Left lung (tissue), 10 donors: Measurements from ENCODE around the gene DCTD. TPM values are rescaled to one million over a fixed set of nuclear protein-coding genes. Genes with fewer than 3 reads are reported as not detected.
A peak's percentile ranks its signal among the peaks of the same experiment; 100 is the strongest.

Experiments
- ATAC-seq: fragments of 200-7000 bp; cut with Tn5 transposase; one replicate; pipeline ENCODE4 v1.9.1; 2020; ENCODE audit warnings: moderate library complexity
- DNase-seq, 4 donors: peaks; one replicate each; pipeline ENCODE4 v3.0.0-alpha.2; 2013 to 2020
- H3K27ac ChIP-seq, 2 donors: fragments of 200-600 bp; sonication (generic) in 1 of 2; one replicate each; pipeline versions ENCODE4 v1.5.0 to v1.8.0; 2020 to 2021
- H3K27me3 ChIP-seq, 2 donors: fragments of 200-600 bp; sonication (generic) in 1 of 2; one replicate each; pipeline versions ENCODE4 v1.5.0 to v1.8.0; 2020 to 2021
- H3K36me3 ChIP-seq, 2 donors: fragments of 200-600 bp; sonication (generic) in 1 of 2; one replicate each; pipeline versions ENCODE4 v1.5.0 to v1.8.0; 2020 to 2021
- H3K4me1 ChIP-seq, 2 donors: fragments of 200-600 bp; one replicate each; pipeline ENCODE4 v1.8.0; 2021
- H3K4me3 ChIP-seq, 2 donors: fragments of 200-600 bp; sonication (generic) in 1 of 2; one replicate each; pipeline versions ENCODE4 v1.5.0 to v1.8.0; 2020 to 2021; ENCODE audit warnings: mild to moderate bottlenecking in 1 of 2
- H3K9me3 ChIP-seq, 2 donors: fragments of 200-600 bp; sonication (generic) in 1 of 2; one replicate each; pipeline versions ENCODE4 v1.5.0 to v1.8.0; 2020 to 2021
- CTCF ChIP-seq, 2 donors: fragments of 200-600 bp; sonication (generic) in 1 of 2; IDR thresholded peaks; one replicate each; pipeline versions ENCODE4 v1.5.0 to v1.8.0; 2021; ENCODE audit warnings: antibody characterized with exemption in 2 of 2
- intact Hi-C, 2 donors: fragments of 100-400 bp; cut with DNase I; formaldehyde crosslinking; loops; one replicate each; pipeline versions ENCODE4 v1.11.2 to v1.14.2; 2022
- polyA plus RNA-seq, 6 donors: library from polyadenylated mRNA; unstranded; fragments of 120-200 nt; gene quantifications; one replicate each; pipeline ENCODE4 v1.2.1, GENCODE V29; 2013; ENCODE audit not compliant: insufficient read length in 6 of 6
- total RNA-seq, 2 donors: library from RNA; stranded (reverse); fragmentation: NEBNext Ultra II Directional; extraction: Animal tissue kit (Norgen Biotek cat#: 25700); gene quantifications; one replicate each; pipeline ENCODE4 v1.2.1, GENCODE V29; 2021
- donor health status: DM: no; HTN: yes; CAD: no.
- donor health status: DM: no; HTN: no; CAD: no.

The DCTD gene
- total and polyA plus RNA-seq, 8 donors: 83.4 to 116 (median 105) TPM

- no peaks in the 10 kb centered on the region for H3K4me1 ChIP-seq
- peaks cover 0 to 85% of the 10 kb centered on the region in 2 donors for H3K36me3 ChIP-seq
- TF ChIP-seq CTCF (IDR thresholded peaks at IDR 0.05): no peak
- no peak overlapping the region for H3K4me3 ChIP-seq
- H3K27me3 ChIP-seq: no peaks in the 10 kb centered on the region
- H3K9me3 ChIP-seq: no peaks in the 10 kb centered on the region
- no peak overlapping the region for H3K27ac ChIP-seq
- ATAC-seq: no peak
- intact Hi-C loops: no loop called here
- DNase-seq: no peak
Observed at GRCh38 chr4:182893047-182893446, 24.1 kb downstream of the DCTD start.

GRCh38 chr4:182890202-182890601, 27.0 kb downstream of the DCTD start:
- Histone ChIP-seq H3K27me3 (no peaks in the 10 kb centered on the region), H3K4me3 (no peak overlapping the region), H3K27ac (no peak overlapping the region), H3K9me3 (peaks cover 0 to 2% of the 10 kb centered on the region in 2 donors), H3K4me1 (no peaks in the 10 kb centered on the region), H3K36me3 (peaks cover 0 to 93% of the 10 kb centered on the region in 2 donors)
- intact Hi-C loops: no loop called here
- DNase-seq: no peak
- no peak for ATAC-seq
- no peak for TF ChIP-seq CTCF (IDR thresholded peaks at IDR 0.05)

GRCh38 chr4:182888891-182889290, 28.3 kb downstream of the DCTD start:
- peaks cover 0 to 90% of the 10 kb centered on the region in 2 donors for H3K36me3 ChIP-seq
- no peak overlapping the region for H3K4me3 ChIP-seq
- no peak overlapping the region for H3K27ac ChIP-seq
- H3K4me1 ChIP-seq: no peaks in the 10 kb centered on the region
- H3K9me3 ChIP-seq: peaks cover 0 to 9% of the 10 kb centered on the region in 2 donors
- no peak for DNase-seq
- ATAC-seq: no peak
- intact Hi-C loops: no loop called here
- H3K27me3 ChIP-seq: no peaks in the 10 kb centered on the region
- TF ChIP-seq CTCF (IDR thresholded peaks at IDR 0.05): no peak

GRCh38 chr4:182886768-182887167, 30.4 kb downstream of the DCTD start:
- Histone ChIP-seq H3K27ac (no peak overlapping the region), H3K4me3 (no peak overlapping the region), H3K4me1 (no peaks in the 10 kb centered on the region), H3K36me3 (peaks cover 0 to 77% of the 10 kb centered on the region in 2 donors), H3K27me3 (no peaks in the 10 kb centered on the region), H3K9me3 (peaks cover 0 to 9% of the 10 kb centered on the region in 2 donors)
- no peak for ATAC-seq
- no peak for DNase-seq
- intact Hi-C loops: no loop called here
- no peak for TF ChIP-seq CTCF (IDR thresholded peaks at IDR 0.05)

- Histone ChIP-seq H3K4me1 (no peaks in the 10 kb centered on the region), H3K36me3 (peaks cover 0 to 73% of the 10 kb centered on the region in 2 donors), H3K27me3 (no peaks in the 10 kb centered on the region), H3K27ac (no peak overlapping the region), H3K9me3 (peaks cover 0 to 9% of the 10 kb centered on the region in 2 donors), H3K4me3 (no peak overlapping the region)
- ATAC-seq (peak; percentile 34), DNase-seq (no peak)
- intact Hi-C loops: no loop called here
- TF ChIP-seq CTCF (IDR thresholded peaks at IDR 0.05): no peak
Observed at GRCh38 chr4:182886205-182886604, 31.0 kb downstream of the DCTD start.
